HEK293 (cell line): ENCODE data around the gene RAB23.

Source experiments
- BCL11A ChIP-seq: fragments of 450-650 bp; formaldehyde crosslinking; IDR thresholded peaks from 2 replicates; pipeline ENCODE4 v1.5.1; 2016; ENCODE audit warnings: low read depth, missing biosample characterization, missing genetic modification characterization
- GLIS1 ChIP-seq: fragments of 450-650 bp; formaldehyde crosslinking; IDR thresholded peaks from 2 replicates; pipeline ENCODE4 v1.5.1; 2016; ENCODE audit warnings: missing biosample characterization, missing genetic modification characterization
- HOXC10 ChIP-seq: sonication (generic); formaldehyde crosslinking; IDR thresholded peaks from 2 replicates; pipeline ENCODE4 v1.8.1; 2023; ENCODE audit warnings: mild to moderate bottlenecking, missing genetic modification reagents
- INSM2 ChIP-seq: fragments of 450-650 bp; formaldehyde crosslinking; IDR thresholded peaks from 2 replicates; pipeline ENCODE4 v1.5.1; 2016; ENCODE audit warnings: missing biosample characterization, missing genetic modification characterization
- MYNN ChIP-seq: fragments of 450-650 bp; formaldehyde crosslinking; IDR thresholded peaks from 2 replicates; pipeline ENCODE4 v1.5.1; 2016; ENCODE audit warnings: missing biosample characterization, missing genetic modification characterization, borderline replicate concordance
- PBX3 ChIP-seq: sonication (generic); formaldehyde crosslinking; IDR thresholded peaks from 2 replicates; pipeline ENCODE4 v1.8.1; 2022; ENCODE audit warnings: mild to moderate bottlenecking, moderate library complexity, missing genetic modification reagents
- PRDM10 ChIP-seq: fragments of 450-650 bp; formaldehyde crosslinking; IDR thresholded peaks from 2 replicates; pipeline ENCODE4 v1.5.1; 2016; ENCODE audit warnings: missing biosample characterization, missing genetic modification characterization
- PRDM4 ChIP-seq: fragments of 450-650 bp; formaldehyde crosslinking; IDR thresholded peaks from 2 replicates; pipeline ENCODE4 v1.5.1; 2017; ENCODE audit warnings: missing biosample characterization, missing genetic modification characterization
- REST ChIP-seq: fragments of 450-650 bp; formaldehyde crosslinking; IDR thresholded peaks from 2 replicates; pipeline ENCODE4 v1.5.1; 2016; ENCODE audit warnings: missing biosample characterization, missing genetic modification characterization
- SP3 ChIP-seq: fragments of 450-650 bp; formaldehyde crosslinking; IDR thresholded peaks from 2 replicates; pipeline ENCODE4 v1.5.1; 2016; ENCODE audit warnings: missing biosample characterization, missing genetic modification characterization
- WT1 ChIP-seq: fragments of 450-650 bp; formaldehyde crosslinking; IDR thresholded peaks from 2 replicates; pipeline ENCODE4 v1.5.1; 2016; ENCODE audit warnings: missing biosample characterization, missing genetic modification characterization
- ZBTB11 ChIP-seq: fragments of 450-650 bp; formaldehyde crosslinking; conservative IDR thresholded peaks from 2 replicates; pipeline ENCODE4 v1.5.1; 2016; ENCODE audit warnings: low read depth, missing biosample characterization, missing genetic modification characterization
- ZBTB20 ChIP-seq: fragments of 450-650 bp; formaldehyde crosslinking; IDR thresholded peaks from 2 replicates; pipeline ENCODE4 v1.5.1; 2016; ENCODE audit warnings: missing biosample characterization, missing genetic modification characterization
- ZBTB8A ChIP-seq: fragments of 450-650 bp; formaldehyde crosslinking; IDR thresholded peaks from 2 replicates; pipeline ENCODE4 v1.5.1; 2016; ENCODE audit warnings: missing biosample characterization, missing genetic modification characterization
- ZNF2 ChIP-seq: fragments of 450-650 bp; formaldehyde crosslinking; IDR thresholded peaks from 2 replicates; pipeline ENCODE4 v1.5.1; 2016; ENCODE audit warnings: missing biosample characterization, missing genetic modification characterization
- ZNF324 ChIP-seq: fragments of 450-650 bp; formaldehyde crosslinking; IDR thresholded peaks from 2 replicates; pipeline ENCODE4 v1.5.1; 2016; ENCODE audit warnings: missing biosample characterization, missing genetic modification characterization
- ZNF423 ChIP-seq: fragments of 450-650 bp; formaldehyde crosslinking; IDR thresholded peaks from 2 replicates; pipeline ENCODE4 v1.5.1; 2016; ENCODE audit warnings: missing biosample characterization, missing genetic modification characterization
- ZNF510 ChIP-seq: fragments of 450-650 bp; formaldehyde crosslinking; IDR thresholded peaks from 2 replicates; pipeline ENCODE4 v1.5.1; 2018; ENCODE audit warnings: mild to moderate bottlenecking, missing genetic modification characterization, missing biosample characterization; ENCODE audit not compliant: insufficient replicate concordance
- ZNF544 ChIP-seq: fragments of 450-650 bp; formaldehyde crosslinking; IDR thresholded peaks from 2 replicates; pipeline ENCODE4 v1.5.0; 2017; ENCODE audit warnings: missing biosample characterization, missing genetic modification characterization
- ZNF600 ChIP-seq: fragments of 450-650 bp; formaldehyde crosslinking; IDR thresholded peaks from 2 replicates; pipeline ENCODE4 v1.5.1; 2016; ENCODE audit warnings: missing biosample characterization, missing genetic modification characterization
- ZNF747 ChIP-seq: fragments of 450-650 bp; formaldehyde crosslinking; IDR thresholded peaks from 2 replicates; pipeline ENCODE4 v1.5.1; 2016; ENCODE audit warnings: missing biosample characterization, missing genetic modification characterization
- ZNF785 ChIP-seq: fragments of 450-650 bp; formaldehyde crosslinking; IDR thresholded peaks from 2 replicates; pipeline ENCODE4 v1.5.1; 2016; ENCODE audit warnings: missing biosample characterization, missing genetic modification characterization

Gene RAB23

GRCh38 chr6:57172136-57173055 is 49.7 kb downstream of the RAB23 start, which contains the start of gene BAG2 (continued):
- TF ChIP-seq WT1 (tag by site-specific recombination) (peak; percentile 13; the same call in 1 of the 2 replicates), ZNF423 (tag by site-specific recombination) (no peak), ZNF785 (peak; percentile 40; the same call in 1 of the 2 replicates), ZNF600 (tag by site-specific recombination) (peak; percentile 39), INSM2 (tag by site-specific recombination) (no peak), REST (peak; percentile 19; the same call in 1 of the 2 replicates), ZBTB11 (tag by site-specific recombination) (peak; percentile 48; the same call in 1 of the 2 replicates), BCL11A (tag by site-specific recombination) (0 out of 2 replicates have a peak, but pooled peaks have one; percentile 40), ZNF510 (tag by site-specific recombination) (no peak), ZNF2 (no peak; the same call in 1 of the 2 replicates), ZBTB20 (tag by site-specific recombination) (peak; percentile 96), GLIS1 (tag by site-specific recombination) (peak; percentile 71), ZBTB8A (tag by site-specific recombination) (peak; percentile 98), HOXC10 (CRISPR knock-in tag) (0 out of 2 replicates have a peak, but pooled peaks have one; percentile 71), PRDM10 (tag by site-specific recombination) (peak; percentile 98), PBX3 (CRISPR knock-in tag) (peak; percentile 85), SP3 (tag by site-specific recombination) (peak; percentile 85), ZNF324 (tag by site-specific recombination) (no peak), MYNN (tag by site-specific recombination) (no peak; the same call in 1 of the 2 replicates), ZNF544 (no peak), ZNF747 (no peak), PRDM4 (tag by site-specific recombination) (peak; percentile 6; the same call in 1 of the 2 replicates)
